Nasal cavity respiratory epithelium epithelial cell of viscerocranial mucosa (primary cell): ENCODE data around the gene PHF5A. TPM values are rescaled to one million over a fixed set of nuclear protein-coding genes. Genes with fewer than 3 reads are reported as not detected.

ENCODE experiments used
- total RNA-seq: library from RNA; depleted of rRNA; stranded (reverse); fragments of >200 nt; gene quantifications from 2 replicates; pipeline ENCODE4 v1.2.3, GENCODE V29; 2014

Gene PHF5A
- total RNA-seq: 52.9 and 108 TPM in 2 replicates

GRCh38 chr22:41468381-41469217, at the start of gene PHF5A, which contains the start of gene ACO2:
PHF5A (minus strand) TSS chr22:41468692; CDS start chr22:41468653, 39 bp downstream.
ACO2 (plus strand) TSS chr22:41469117; CDS start chr22:41469147, 30 bp downstream.

GRCh38 chr22:41446639-41447434, 21.7 kb downstream of the PHF5A start, which contains the start of gene TOB2:
TOB2 (minus strand) TSS chr22:41446801; CDS start chr22:41437345, 9,456 bp downstream.

Other genes with a start within 250 kb of the PHF5A start
- 1.4 and 2.1 TPM in 2 replicates for gene CHADL, start 227.8 kb downstream of the PHF5A start, total RNA-seq
- gene RANGAP1, start 182.5 kb downstream of the PHF5A start, total RNA-seq: 73.5 and 91.5 TPM in 2 replicates
- 16.4 and 57.0 TPM in 2 replicates for gene ZC3H7B, start 167.2 kb downstream of the PHF5A start, total RNA-seq
- gene TEF, start 86.8 kb downstream of the PHF5A start, total RNA-seq: 9.9 and 12.8 TPM in 2 replicates
- 10.9 and 34.5 TPM in 2 replicates for gene TOB2, start 21.9 kb downstream of the PHF5A start, total RNA-seq
- 82.4 and 122 TPM in 2 replicates for gene ACO2, start 425 bp upstream of the PHF5A start, total RNA-seq
- gene POLR3H, start 75.8 kb upstream of the PHF5A start, total RNA-seq: 15.4 and 26.3 TPM in 2 replicates
- 0.07 TPM in 1 of 2 replicates, not detected in the other for gene CSDC2, start 92.3 kb upstream of the PHF5A start, total RNA-seq
- 14.6 and 20.8 TPM in 2 replicates for gene PMM1, start 121.1 kb upstream of the PHF5A start, total RNA-seq
- 15.4 and 31.9 TPM in 2 replicates for gene DESI1, start 152.4 kb upstream of the PHF5A start, total RNA-seq
- gene XRCC6, start 152.6 kb upstream of the PHF5A start, total RNA-seq: 240 and 243 TPM in 2 replicates
- gene SNU13, start 220.2 kb upstream of the PHF5A start, total RNA-seq: 84.1 and 85.7 TPM in 2 replicates
- under 0.01 and 0.07 TPM in 2 replicates for gene MEI1, start 230.8 kb upstream of the PHF5A start, total RNA-seq